DMS 273 treated with DMSO at 0.1 percent for 48 hours (cell line): ENCODE results near the gene SCLY.
"Not testable (repeated sequence)": the region's sequence is repeated elsewhere in the genome, so short reads cannot be mapped to it uniquely, and the experiment has no call there.

ENCODE experiments used
- DNase-seq: peaks from one replicate; lab custom pipeline; 2025; lab: John Stamatoyannopoulos, UW

SCLY gene, protein sequence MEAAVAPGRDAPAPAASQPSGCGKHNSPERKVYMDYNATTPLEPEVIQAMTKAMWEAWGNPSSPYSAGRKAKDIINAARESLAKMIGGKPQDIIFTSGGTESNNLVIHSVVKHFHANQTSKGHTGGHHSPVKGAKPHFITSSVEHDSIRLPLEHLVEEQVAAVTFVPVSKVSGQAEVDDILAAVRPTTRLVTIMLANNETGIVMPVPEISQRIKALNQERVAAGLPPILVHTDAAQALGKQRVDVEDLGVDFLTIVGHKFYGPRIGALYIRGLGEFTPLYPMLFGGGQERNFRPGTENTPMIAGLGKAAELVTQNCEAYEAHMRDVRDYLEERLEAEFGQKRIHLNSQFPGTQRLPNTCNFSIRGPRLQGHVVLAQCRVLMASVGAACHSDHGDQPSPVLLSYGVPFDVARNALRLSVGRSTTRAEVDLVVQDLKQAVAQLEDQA

DNA sequence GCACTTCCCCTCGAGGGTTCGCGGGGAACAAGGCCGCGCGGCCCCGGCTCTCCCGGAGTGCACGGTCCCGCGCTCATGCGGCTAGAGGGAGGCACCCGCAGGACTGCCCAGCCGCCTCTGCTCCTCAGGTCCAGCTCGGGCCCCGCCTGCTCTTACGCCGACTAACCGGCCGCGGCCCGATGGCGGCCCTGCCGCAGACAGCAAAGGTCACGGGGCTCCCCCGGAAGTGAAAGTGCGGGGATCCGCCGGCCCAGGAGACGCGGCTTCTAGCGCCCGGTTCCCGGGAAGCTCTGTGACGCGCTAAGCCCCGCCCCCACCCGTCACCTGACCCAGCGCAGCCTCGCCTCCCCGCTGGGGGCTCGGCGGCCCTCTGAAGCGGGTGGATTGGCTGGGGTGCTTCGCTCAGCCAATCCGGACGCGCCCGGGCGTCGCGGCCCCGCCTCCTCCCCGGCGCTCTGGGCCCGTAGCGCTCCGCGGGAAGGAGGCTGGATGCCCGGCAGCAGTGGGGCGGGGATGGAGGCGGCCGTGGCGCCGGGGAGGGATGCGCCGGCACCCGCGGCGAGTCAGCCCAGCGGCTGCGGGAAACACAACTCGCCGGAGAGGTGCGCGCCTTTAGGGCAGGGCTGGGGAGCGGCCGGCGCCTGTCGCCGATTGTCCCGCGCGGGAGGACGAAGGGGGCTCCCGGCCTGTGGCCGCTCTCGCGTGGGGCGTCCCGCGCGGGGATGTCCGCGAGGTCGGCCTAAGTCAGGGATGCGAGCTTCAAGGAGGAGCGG, at the start of gene SCLY:
Gene SCLY (plus strand): TSS at position 460 of the 773 bp plus-strand sequence. CDS start 54 bp downstream, at position 514.
- peak; percentile 91 for DNase-seq

DNA sequence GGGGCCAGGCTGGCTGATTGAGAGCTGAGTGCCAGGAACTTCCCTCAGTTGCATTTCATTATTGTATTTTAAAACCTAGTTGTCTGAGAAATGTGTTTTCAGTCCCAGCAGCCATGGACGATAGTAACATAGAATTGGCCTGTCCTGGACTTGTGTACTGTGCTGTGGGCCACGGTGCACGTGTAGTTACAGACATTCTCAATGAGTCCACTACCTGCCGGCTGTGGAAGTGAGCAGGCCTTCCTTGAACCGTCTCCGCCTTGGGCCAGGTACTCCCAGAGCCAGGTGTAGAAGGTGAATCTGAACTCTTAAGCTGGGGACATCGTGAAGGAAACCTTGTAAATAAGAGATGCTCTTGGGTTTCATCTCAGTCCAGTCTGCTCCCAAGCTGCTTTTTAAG, 47.0 kb upstream of the SCLY start:
- no peak for DNase-seq

DNA sequence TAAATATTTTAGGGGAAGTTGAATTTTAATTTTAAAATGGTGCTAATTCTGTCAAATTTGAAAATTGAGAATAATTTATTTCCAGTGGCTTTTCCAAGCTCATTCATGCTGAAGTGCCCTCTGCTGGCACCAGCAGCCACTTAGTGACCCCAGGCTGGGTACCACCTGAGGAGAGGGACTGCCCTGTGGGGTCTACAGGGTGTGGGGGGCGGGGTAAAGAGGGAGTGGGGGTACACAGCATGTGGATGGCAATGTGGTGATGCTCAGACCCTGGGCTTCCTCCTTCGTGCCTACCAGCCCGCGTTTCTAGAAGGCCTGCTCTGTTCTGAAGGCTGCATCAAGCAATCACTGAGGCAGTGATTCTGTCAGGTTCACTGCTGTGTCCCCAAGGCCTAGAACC, 45.1 kb upstream of the SCLY start:
- DNase-seq = no peak

DNA sequence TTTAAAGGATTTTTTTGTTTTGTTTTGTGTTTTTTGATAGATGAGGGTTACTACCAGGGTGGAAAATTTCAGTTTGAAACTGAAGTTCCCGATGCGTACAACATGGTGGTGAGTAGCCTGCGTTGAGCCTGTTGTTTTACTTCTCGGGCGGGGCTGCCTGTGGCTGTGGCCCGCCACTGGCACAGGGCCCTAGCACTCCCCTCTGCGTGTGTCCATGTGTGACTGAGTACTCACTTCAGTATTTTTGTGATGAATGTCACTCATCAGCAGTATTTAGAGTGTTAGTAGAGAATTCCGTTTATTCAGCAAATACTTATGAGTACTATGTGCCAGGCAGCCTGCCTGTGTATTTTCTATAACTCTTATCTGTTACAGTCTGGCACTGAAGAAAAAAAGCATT, 44.3 kb upstream of the SCLY start:
- DNase-seq = no peak

DNA sequence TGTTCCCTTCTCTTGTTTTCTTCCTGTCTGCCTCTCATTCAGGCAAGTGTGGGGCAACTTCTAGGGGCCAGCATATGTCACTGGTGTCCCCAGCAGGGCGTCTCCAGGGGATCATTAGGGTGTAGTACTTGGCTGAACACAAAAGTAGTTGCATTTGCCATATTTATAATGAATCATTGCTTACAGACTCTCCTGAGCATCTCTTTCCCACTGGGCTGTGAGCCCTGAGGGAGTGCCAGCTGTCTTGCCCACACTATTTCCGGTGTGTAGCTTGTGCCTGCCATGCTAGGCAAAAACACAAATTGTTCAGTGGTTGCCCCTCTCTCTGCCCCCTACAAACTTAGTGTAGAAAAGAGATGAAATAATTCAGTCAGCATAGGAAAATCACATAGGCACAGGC, 40.8 kb upstream of the SCLY start:
- no peak for DNase-seq

DNA sequence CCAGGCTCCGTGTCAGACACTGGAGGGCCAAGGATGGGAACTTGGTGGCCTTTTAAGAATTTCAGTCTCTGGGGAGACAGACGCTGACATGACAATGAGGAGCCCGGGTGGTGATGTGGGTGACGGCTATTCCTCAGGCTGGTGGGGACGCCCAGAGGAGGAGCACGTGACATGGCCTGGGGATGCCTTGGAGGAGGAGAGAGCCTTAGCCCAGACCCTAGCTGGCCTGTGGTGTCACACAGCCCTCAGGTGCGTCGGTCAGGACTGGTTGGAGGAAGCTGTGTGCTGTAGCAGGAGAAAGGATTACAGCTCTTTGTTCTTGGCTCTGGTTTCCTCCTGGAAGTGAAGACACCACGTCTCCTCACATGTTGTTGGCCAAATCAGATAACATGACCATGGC, 40.0 kb upstream of the SCLY start:
- DNase-seq = no peak

DNA sequence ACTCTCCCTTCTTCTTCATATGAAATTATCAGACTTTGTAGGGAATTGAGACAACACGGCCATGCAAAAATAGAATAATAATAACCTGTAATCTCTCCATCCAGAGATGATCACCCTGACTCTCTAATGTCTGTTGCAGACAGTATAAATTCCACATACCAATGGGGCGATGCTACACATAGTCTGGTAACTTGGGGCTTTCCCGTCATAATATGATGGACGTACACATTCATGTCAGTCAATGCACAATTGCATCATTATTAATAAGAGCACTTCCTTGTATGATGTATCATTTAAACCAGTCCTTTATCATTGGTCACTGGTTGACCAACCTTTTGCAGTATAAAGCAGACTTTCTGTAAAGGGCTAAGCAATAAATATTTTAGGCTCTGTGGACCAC, 39.5 kb upstream of the SCLY start:
- no peak for DNase-seq

DNA sequence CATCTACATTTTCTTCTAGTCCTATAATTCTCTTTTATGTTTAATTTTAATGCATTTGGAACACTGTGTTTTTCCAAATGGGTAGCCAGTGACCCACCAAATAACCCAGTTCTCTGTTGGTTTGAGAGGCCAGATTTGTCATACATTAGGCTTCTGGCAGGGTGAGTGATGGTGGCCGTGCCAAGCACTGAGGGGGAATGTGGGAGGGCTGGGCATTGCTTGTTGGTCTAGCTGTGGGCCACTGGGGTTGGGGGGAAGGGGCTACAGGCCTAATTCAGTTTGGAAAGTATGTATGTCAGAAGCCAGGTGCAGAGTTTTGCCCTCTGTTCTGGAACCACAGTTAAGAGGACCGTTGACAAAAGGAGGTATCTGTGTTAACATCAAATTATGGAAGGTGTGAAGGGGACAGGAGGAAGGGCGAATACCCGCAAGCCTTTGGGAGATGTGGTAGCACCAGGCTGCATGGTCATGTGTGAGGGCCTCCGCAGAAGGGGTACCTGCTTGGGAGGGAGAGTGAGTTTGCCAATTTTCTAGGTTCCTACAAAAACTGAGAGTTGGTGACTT, 38.1 kb upstream of the SCLY start:
- no peak for DNase-seq

DNA sequence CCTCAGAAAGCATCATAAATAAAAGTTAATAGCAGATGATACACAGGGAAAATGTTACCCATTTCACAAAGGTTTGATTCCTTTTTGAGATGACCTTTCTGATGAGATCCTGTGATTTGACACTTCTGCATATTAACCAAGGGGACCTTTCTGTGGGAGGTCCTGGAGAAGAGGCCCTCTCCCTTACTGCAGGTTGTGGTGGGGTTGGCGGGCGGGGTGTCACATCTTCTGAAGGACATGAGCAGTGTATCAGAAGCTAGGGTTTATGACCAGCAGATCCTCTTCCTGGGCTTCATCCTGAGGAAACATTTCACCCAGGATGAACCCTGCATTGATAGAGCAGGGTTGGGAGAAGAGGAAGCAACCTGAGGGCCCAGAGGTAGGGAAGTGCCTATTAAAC, 37.2 kb upstream of the SCLY start:
- no peak for DNase-seq

DNA sequence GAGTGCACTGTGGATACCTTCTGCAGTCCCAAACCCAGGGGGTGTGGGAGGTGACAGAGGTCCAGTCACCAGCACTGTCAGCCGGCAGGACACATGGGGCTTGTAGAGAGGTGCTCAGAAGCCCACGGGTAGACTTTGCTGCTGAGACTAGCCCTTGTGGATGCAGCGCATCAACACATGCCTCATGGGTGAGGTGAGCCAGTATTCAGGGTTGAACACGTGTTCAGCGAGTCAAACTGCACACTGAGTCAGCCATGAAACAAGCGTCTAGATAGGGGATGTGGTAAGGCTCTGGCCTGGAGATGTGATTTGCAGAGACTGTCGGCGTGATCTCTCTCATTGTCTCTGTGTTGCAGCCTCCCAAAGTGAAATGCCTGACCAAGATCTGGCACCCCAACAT, 35.8 kb upstream of the SCLY start:
- DNase-seq = no peak

DNA sequence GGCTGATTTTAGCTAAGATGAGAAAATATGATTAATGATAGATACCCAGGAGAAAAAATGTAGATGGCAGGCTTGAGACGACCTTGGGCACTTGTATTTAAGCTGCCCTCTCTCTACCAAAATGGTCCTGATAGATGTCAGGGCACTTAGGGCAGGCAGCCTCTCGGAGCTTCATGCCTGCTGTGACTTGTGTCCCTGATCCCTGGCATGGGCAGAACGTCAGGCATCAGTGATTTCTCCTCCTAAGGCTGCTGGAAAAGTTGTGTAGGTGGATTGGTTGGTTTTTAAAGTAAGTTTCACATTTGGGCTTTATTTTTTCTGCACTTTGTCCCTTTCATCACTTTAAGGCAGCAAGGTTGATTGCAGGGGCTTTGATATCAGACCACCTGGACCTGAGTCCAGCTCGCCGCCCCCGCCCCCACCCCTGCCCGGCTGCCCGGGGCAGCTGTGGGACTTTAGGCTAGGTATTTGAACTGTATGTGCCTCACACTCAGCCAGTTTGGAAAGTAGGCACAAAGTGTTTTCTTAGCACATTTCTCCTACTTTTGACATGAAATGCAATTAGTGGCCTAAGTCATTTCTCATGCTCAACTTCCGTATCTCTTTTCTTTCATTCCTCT, 35.0 kb upstream of the SCLY start:
- DNase-seq = no peak

DNA sequence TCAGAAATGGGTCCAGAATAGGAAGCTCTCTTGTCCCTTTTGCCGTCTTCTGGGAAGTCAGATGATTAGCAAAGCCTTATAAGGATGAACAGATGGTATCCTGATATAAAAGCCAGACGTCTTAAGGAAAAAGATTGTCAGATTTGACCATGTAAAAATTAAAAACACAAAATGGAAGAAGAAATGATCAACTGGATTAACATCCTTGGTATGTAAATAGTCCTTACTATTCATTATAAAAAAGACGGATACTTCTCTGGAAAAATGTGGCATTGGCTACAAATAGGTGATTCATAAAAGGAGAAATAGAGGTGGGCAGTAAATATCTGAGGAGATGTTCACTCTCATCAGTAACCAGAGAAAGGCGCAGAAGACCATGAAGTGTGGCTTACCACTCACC, 33.7 kb upstream of the SCLY start:
- DNase-seq = no peak

DNA sequence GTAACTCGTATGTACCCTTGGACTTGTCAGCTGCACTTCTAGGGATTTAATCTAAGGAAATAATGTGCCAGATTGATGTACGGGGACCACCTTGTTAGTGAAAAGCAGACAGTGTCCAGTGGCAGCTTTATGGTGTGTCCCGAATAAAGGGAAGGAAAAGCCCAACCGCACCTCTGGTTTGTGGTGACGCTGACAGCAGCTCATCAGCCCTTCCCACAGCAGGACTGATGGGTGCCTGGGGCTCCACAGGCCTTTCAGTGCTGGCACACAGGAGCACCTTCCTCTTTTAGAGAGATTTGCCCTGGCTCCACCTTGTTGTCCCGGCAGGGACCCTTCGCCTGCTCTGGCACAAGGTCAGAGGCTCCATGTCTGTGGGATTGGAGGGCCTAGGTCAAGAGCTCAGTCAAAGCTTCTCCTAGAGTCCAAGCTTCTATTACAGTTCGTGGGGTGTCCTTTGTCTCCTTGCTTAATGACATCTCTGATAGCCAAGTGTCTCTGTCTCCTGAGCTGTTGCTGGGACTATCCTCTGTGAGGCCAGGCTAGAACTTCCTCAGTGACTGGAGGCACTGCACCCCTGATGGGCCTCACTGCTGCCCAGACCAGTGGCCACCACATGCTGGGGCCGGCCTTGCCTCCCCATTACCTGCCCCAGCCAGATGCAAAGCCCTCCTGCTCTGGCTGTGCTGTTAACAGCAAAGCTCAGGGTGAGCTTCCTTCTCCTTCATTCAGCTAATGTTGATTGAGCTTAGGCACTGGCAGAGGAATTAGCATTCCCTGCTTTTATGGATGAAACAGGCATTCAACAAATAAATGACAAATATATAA, 33.0 kb upstream of the SCLY start:
- DNase-seq = no peak

DNA sequence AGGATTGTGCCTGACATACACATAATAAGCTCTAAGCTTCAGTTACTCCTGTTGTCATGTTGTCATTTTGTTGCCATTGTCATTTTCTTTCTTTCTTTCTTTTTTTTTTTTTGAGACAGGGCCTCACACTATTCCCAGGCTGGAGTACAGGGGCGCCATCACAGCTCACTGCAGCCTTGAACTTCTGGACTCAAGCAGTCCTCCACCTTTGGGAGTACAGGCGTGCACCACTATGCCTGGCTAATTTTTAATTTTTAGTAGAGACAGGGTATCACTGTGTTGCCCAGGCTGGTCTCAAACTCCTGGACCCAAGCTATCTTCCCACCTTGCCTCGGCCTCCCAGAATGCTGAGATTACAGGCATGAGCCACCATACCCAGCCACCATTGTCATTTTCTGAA, 30.9 kb upstream of the SCLY start:
- DNase-seq = no peak

DNA sequence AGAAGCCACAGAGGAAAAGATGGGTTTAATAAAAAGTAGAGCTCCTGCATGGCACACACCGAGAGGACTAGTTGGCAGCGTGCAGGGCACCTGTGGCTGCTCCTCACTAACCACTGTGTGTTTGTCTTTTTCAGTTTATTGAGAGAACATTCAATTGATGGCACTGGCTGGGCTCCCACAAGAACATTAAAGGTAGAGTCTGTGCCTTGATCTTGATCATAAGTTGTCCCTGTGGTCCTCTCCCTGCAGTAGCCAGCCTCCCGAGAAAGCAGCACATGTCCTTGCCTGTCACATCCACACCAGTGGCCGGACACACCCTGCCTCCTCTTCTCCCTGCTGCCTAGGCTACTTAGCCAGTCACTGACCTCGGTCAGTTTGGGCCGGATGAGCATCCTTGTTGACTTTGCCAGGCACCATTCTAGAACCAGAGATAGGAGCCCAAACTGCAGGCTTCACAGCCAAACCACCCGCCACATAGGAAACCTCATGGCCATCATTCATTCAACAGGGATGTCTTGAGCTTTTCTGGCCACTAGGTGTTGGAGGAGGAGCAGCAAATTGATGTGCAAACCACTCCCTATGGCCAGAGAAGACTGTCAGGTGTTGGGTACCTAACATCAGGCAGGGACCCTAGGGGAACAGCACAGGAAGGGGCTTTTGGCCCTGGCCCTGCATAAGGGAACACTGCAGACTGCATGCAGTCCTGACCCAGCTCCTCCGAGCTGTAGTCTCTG, 30.2 kb upstream of the SCLY start:
- no peak for DNase-seq

DNA sequence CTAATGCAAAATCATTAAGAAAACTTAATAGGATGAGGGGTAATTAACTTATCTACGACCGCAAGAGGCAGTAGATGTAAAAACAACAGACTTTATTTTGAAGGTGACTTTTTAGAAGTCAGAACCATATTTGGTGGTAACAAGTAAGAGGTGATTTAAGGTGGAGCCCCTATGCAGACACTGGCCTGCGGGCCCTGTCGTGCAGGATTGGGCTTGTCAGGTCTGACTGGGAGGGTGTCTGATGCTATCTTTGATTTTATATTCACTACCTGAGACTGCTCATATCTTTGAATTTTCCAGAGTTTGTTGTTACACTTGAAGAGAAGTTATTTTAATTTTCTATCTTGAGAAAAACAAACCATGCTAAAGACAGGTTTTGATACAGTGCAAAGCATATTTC, 29.1 kb upstream of the SCLY start:
- DNase-seq = no peak

DNA sequence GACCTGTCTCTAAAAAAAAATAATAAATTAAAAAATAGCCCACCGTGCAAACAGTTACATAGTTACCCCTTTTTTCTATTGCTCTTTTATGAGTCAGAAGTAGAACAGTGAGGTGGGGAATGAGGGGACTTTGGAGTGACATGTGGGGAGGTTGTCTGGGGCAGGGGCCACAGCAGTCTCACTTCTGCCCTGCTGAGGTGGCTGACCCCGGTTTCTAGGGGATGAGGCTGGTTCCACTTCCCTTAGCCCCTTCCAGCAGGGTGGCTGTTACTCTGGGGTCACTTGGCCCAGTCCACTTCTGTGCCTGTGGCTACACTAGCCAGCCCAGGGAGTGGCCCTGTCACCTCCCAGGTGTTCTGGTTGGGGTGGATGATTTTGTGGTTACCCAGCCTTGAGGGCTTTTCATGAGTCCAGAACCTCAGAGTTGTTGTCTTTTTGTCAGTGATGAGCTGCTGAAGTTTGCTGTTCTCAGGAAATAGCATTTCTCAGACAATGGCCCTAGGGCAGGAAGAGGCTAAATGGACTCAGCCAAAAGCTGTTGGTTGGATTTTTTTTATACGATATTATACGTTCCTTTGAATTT, 28.0 kb upstream of the SCLY start:
- no peak for DNase-seq

DNA sequence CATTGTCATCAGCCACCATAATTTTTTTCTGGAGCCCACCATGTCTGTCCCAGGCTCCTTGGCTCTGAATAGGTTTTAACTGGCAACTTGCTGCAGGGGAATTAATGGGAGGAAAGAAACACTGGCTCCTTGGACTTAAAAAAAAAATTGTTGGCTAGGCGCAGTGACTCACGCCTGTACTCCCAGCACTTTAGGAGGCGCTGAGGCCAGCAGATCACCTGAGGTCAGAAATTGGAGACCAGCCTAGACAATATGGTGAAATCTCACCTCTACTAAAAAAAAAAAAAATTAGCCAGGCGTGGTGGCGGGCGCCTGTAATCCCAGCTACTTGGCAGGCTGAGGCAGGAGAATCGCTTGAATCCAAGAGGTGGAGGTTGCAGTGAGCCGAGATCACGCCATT, 26.8 kb upstream of the SCLY start:
- not testable (repeated sequence) for DNase-seq

DNA sequence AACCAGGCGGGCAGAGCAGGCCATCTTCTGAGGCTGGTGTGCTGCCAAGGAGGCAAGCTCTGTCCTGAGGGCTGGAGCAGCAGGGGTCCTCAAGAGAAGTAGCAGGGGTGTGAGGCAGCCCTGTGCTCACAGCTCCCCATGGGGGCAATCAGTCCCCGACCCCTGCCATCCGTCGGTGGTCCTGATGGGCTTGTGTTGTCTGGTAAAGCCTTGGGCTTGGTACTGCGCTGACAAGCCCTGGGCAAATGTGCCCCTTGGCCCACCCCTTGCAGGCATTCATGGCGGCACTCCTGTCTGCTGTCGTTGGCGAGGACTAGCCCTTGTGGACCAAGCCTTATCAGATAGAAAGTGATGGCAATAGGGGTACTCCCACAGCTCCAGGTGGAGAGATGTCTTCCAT, 22.6 kb upstream of the SCLY start:
- no peak for DNase-seq

DNA sequence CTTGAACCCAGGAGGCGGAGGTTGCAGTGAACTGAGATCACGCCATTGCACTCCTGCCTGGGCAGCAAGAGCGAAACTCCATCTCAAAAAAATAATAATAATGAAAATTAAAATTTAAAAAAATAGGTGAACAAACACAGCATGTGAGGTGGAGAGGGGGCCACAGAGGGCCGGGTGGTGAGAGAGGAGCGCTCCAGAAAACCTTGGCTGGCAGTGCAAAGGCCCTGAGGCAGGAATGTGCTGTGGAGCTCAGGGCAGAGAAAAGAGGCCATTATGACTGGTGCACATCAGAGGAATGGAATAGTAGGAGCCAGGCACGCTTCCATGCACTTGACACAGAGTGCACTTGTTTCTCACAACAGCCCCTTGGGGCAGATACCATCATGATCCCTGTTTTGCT, 21.6 kb upstream of the SCLY start:
- DNase-seq = no peak

DNA sequence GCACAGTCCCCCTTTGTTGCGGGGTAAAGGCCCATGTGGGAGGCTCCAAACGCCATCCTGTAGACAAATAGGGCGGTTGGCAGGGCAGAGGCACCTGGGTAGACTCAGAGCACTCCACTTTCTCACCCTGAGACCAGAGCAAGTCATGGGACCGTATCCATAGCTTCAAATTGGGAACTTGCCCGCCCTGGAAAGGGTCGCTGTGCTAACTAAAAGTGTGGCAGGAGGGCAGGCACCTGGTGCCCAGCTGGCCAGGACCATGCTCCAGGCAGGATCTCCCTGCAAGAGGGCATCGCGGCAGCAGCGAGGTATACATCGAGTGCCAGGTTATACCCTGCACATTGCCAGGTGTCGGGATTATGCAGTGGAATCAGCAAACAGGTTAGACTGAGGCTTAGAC, 20.8 kb upstream of the SCLY start:
- no peak for DNase-seq
